SK-N-SH (cell line): ENCODE measurements around the gene MAPK12. TPM values are rescaled to one million over a fixed set of nuclear protein-coding genes. Genes with fewer than 3 reads are reported as not detected.

Experiments used
- CTCF ChIA-PET: fragments of 300-600, 350-600 bp; formaldehyde crosslinking; extraction: SDS; loops from one replicate; lab custom pipeline; 2021; lab: Yijun Ruan, JAX
- POLR2A ChIA-PET: fragments of 350-600 bp; sonication (Branson Sonifier 250); formaldehyde crosslinking; extraction: SDS; loops from one replicate; lab custom pipeline; 2020; ENCODE audit warnings: antibody characterized with exemption, inconsistent platforms; lab: Yijun Ruan, JAX
- DNase-seq: peaks from one replicate; pipeline ENCODE4 v3.0.0; 2012
- H2AFZ ChIP-seq: fragments of 200-600 bp; sonication (generic); 2 replicates; pipeline ENCODE4 v1.8.1; 2016; ENCODE audit warnings: antibody characterized with exemption, mild to moderate bottlenecking, low read depth
- H3F3A ChIP-seq: fragments of 200-600 bp; sonication (generic); replicated peaks from 2 replicates; pipeline ENCODE3; 2016; ENCODE audit warnings: antibody characterized with exemption, mild to moderate bottlenecking; ENCODE audit not compliant: insufficient read depth
- H3K27ac ChIP-seq, 2 experiments: fragments of 200-500 bp in 1 of 2; fragments of 200-600 bp in 1 of 2; sonication (Bioruptor generic) in 1 of 2; sonication (generic), shearing (Covaris generic) in 1 of 2; 2 replicates each; pipeline versions ENCODE4 v1.5.1 to v1.6.1; 2014 to 2016; ENCODE audit warnings: low read depth in 2 of 2, inconsistent platforms in 1 of 2, low read length in 1 of 2, mild to moderate bottlenecking in 1 of 2, mixed read lengths in 1 of 2
- H3K27me3 ChIP-seq: fragments of 200-600 bp; sonication (generic), shearing (Covaris generic); 2 replicates; pipeline ENCODE4 v1.6.1; 2016; ENCODE audit warnings: mixed run types; ENCODE audit not compliant: insufficient read depth
- H3K36me3 ChIP-seq, 2 experiments: fragments of 200-500 bp in 1 of 2; fragments of 200-600 bp in 1 of 2; sonication (Bioruptor generic) in 1 of 2; sonication (generic) in 1 of 2; replicated peaks in 1 of 2; 2 replicates each; pipeline versions ENCODE3 to v1.5.1; 2014 to 2016; ENCODE audit warnings: low read length in 1 of 2, mild to moderate bottlenecking in 1 of 2; ENCODE audit not compliant: insufficient read depth in 2 of 2, control insufficient read depth in 1 of 2
- H3K4me1 ChIP-seq, 2 experiments: fragments of 200-500 bp in 1 of 2; fragments of 200-600 bp in 1 of 2; sonication (Bioruptor generic) in 1 of 2; sonication (generic), shearing (Covaris generic) in 1 of 2; 2 replicates each; pipeline versions ENCODE4 v1.5.1 to v1.6.1; 2014 to 2016; ENCODE audit warnings: low read depth in 1 of 2, low read length in 1 of 2, mixed run types in 1 of 2; ENCODE audit not compliant: insufficient read depth in 2 of 2, control insufficient read depth in 1 of 2
- H3K4me2 ChIP-seq: fragments of 200-600 bp; sonication (generic), shearing (Covaris generic); 2 replicates; pipeline ENCODE4 v1.6.1; 2017; ENCODE audit warnings: mixed run types
- H3K4me3 ChIP-seq, 2 experiments: fragments of 200-500 bp in 1 of 2; fragments of 200-600 bp in 1 of 2; sonication (Bioruptor generic) in 1 of 2; sonication (generic), shearing (Covaris generic) in 1 of 2; 2 replicates each; pipeline versions ENCODE4 v1.5.1 to v1.8.1; 2014 to 2016; ENCODE audit warnings: low read depth in 2 of 2, inconsistent platforms in 1 of 2, low read length in 1 of 2, mild to moderate bottlenecking in 1 of 2, mixed read lengths in 1 of 2, moderate library complexity in 1 of 2
- H3K79me2 ChIP-seq: fragments of 200-600 bp; sonication (generic); 2 replicates; pipeline ENCODE4 v1.8.1; 2017; ENCODE audit warnings: mild to moderate bottlenecking; ENCODE audit not compliant: insufficient read depth
- H3K9ac ChIP-seq: fragments of 200-600 bp; sonication (generic); 2 replicates; pipeline ENCODE4 v1.6.1; 2017; ENCODE audit warnings: mixed run types
- H3K9me2 ChIP-seq: fragments of 200-600 bp; sonication (generic); 2 replicates; pipeline ENCODE4 v1.6.1; 2017; ENCODE audit warnings: mixed run types
- H3K9me3 ChIP-seq: fragments of 200-600 bp; sonication (generic); 2 replicates; pipeline ENCODE4 v1.6.1; 2017; ENCODE audit warnings: mixed run types, mild to moderate bottlenecking, moderate library complexity
- H4K20me1 ChIP-seq: fragments of 200-600 bp; sonication (generic); 2 replicates; pipeline ENCODE4 v1.6.1; 2017; ENCODE audit warnings: mild to moderate bottlenecking, mixed run types; ENCODE audit not compliant: insufficient read depth
- CHD2 ChIP-seq: fragments of 150-350 bp; IDR thresholded peaks from 2 replicates; pipeline ENCODE4 v1.6.1; 2018; ENCODE audit warnings: low read length; ENCODE audit not compliant: partially characterized antibody
- ELF1 ChIP-seq: IDR thresholded peaks from 2 replicates; pipeline ENCODE4 v1.4.0; 2012
- EP300 ChIP-seq, 2 experiments: IDR thresholded peaks; 2 replicates each; pipeline versions ENCODE4 v1.4.0 to v1.6.1; 2012; ENCODE audit warnings: borderline replicate concordance in 1 of 2, low read depth in 1 of 2, low read length in 1 of 2
- EZH2phosphoT487 ChIP-seq: fragments of 200-600 bp; sonication (generic); IDR thresholded peaks from 2 replicates; pipeline ENCODE4 v1.6.1; 2017; ENCODE audit warnings: low read depth, mixed run types, mild to moderate bottlenecking, antibody characterized with exemption, moderate library complexity, borderline replicate concordance
- FOXM1 ChIP-seq: IDR thresholded peaks from 2 replicates; pipeline ENCODE4 v1.4.0; 2012; ENCODE audit warnings: low read depth, mild to moderate bottlenecking
- GATA2 ChIP-seq: sonication (generic); formaldehyde crosslinking; IDR thresholded peaks from 2 replicates; pipeline ENCODE4 v1.5.0; 2020; ENCODE audit warnings: mild to moderate bottlenecking, missing genetic modification reagents
- JUND ChIP-seq: IDR thresholded peaks from 2 replicates; pipeline ENCODE4 v1.4.0; 2012
- MEF2A ChIP-seq: IDR thresholded peaks from 2 replicates; pipeline ENCODE4 v1.4.0; 2012; ENCODE audit warnings: low read depth, borderline replicate concordance
- MXI1 ChIP-seq: IDR thresholded peaks from 2 replicates; pipeline ENCODE4 v1.6.1; 2012; ENCODE audit warnings: mild to moderate bottlenecking, low read depth, low read length, improper control_type of control experiment
- NFIC ChIP-seq: IDR thresholded peaks from 2 replicates; pipeline ENCODE4 v1.4.0; 2012; ENCODE audit warnings: borderline replicate concordance
- NRF1 ChIP-seq: IDR thresholded peaks from 2 replicates; pipeline ENCODE4 v1.6.1; 2012; ENCODE audit warnings: low read depth, mild to moderate bottlenecking, low read length
- POLR2AphosphoS5 ChIP-seq: IDR thresholded peaks from 2 replicates; pipeline ENCODE4 v1.6.1; 2012; ENCODE audit warnings: low read depth, low read length
- RAD21 ChIP-seq: IDR thresholded peaks from 2 replicates; pipeline ENCODE4 v1.6.1; 2012; ENCODE audit warnings: mild to moderate bottlenecking, low read length
- RCOR1 ChIP-seq: fragments of 150-350 bp; IDR thresholded peaks from 2 replicates; pipeline ENCODE4 v1.6.1; 2017; ENCODE audit warnings: antibody characterized with exemption, low read length
- RFX5 ChIP-seq: IDR thresholded peaks from 2 replicates; pipeline ENCODE4 v1.6.1; 2012; ENCODE audit warnings: mild to moderate bottlenecking, improper control_type of control experiment, low read length
- RXRA ChIP-seq: IDR thresholded peaks from 2 replicates; pipeline ENCODE4 v1.4.0; 2012; ENCODE audit warnings: low read depth, mild to moderate bottlenecking, borderline replicate concordance
- TAF1 ChIP-seq: IDR thresholded peaks from 2 replicates; pipeline ENCODE4 v1.6.1; 2012; ENCODE audit warnings: low read depth, mild to moderate bottlenecking, low read length, moderate library complexity, borderline replicate concordance
- TCF12 ChIP-seq: IDR thresholded peaks from 2 replicates; pipeline ENCODE4 v1.4.0; 2012
- WGBS: methylation state at CpG from one replicate; pipeline ENCODE4 v1.1.6; 2017; ENCODE audit warnings: low lambda C conversion rate; 5-methylcytosine and 5-hydroxymethylcytosine counted together
- polyA plus RNA-seq, 3 experiments: library from polyadenylated mRNA; depleted of rRNA; stranded (reverse); fragments of >200 nt; gene quantifications; 2 replicates each; pipeline ENCODE4 v1.2.3, GENCODE V29; 2012
- TF ChIP-seq, protein P1 (sequence below): fragments of 200-600 bp; sonication (generic); IDR thresholded peaks from 2 replicates; pipeline ENCODE4 v1.6.1; 2017; ENCODE audit warnings: antibody characterized with exemption, mild to moderate bottlenecking, moderate library complexity
- TF ChIP-seq, protein P2 (sequence below): IDR thresholded peaks from 2 replicates; pipeline ENCODE4; 2012
- TF ChIP-seq, protein P3 (sequence below): IDR thresholded peaks from 2 replicates; pipeline ENCODE4 v1.6.1; 2012; ENCODE audit warnings: mild to moderate bottlenecking, low read depth, low read length, moderate library complexity
- TF ChIP-seq, protein P4 (sequence below): fragments of 150-350 bp; IDR thresholded peaks from 2 replicates; pipeline ENCODE4 v1.6.1; 2017; ENCODE audit warnings: antibody characterized with exemption, low read length, low read depth, borderline replicate concordance
- TF ChIP-seq, protein P5 (sequence below): IDR thresholded peaks from 2 replicates; pipeline ENCODE4 v1.4.0; 2012; ENCODE audit warnings: low read depth, borderline replicate concordance
- TF ChIP-seq, protein P6 (sequence below): fragments of 150-350 bp; IDR thresholded peaks from 2 replicates; pipeline ENCODE4 v1.6.1; 2016; ENCODE audit warnings: mild to moderate bottlenecking, low read depth, low read length

Gene MAPK12
- polyA plus RNA-seq, 1 of the 3 experiments (the other 2 are of a cell fraction), result 118 TPM

DNA sequence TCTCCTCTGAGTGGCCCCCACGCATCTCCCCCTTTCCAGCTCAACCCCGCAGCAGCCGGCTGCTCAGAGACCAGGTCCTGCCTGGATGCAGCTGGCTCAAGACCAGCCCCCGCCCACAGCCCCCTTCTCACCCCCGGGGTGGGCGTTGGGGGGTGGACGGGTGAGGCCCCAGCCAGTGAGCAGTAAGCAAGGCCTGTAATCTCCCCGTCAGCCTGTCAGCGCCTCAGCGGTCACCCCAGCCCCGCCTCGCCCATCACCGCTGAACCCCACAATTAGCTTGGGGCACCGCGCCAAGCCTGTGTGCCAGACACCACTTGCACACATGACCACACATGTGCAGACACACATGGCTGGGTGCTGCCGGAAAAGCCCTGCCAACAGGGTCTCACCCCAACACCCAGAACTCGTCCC is 40.1 kb upstream of the MAPK12 start:
- no peak overlapping the region for H2AFZ ChIP-seq
- no peak overlapping the region; a peak in 2 of 4 replicates for H3K4me3 ChIP-seq
- peaks cover 3 to 11% of the 10 kb centered on the region in 2 experiments for H3K36me3 ChIP-seq
- CTCF ChIA-PET, result interaction anchor here (0.9 to 3.7 kb wide), 12 partner anchors 8 to 224 kb away, joined by 3 to 19 read pairs (median 6); partner anchors contain the start of genes DENND6B, HDAC10 and SCO2
- H3F3A ChIP-seq, result peaks cover 9% of the 10 kb centered on the region
- H3K9me2 ChIP-seq, result no peaks in the 10 kb centered on the region
- WGBS, result 85% methylated on average over 4 of the region's 17 CpGs
- peaks cover 98% of the 10 kb centered on the region for H3K79me2 ChIP-seq
- POLR2A ChIA-PET, result interaction anchor here (0.9 to 1.2 kb wide), 2 partner anchors 19 to 30 kb away, joined by 3 read pairs; no protein-coding TSS in a partner anchor
- peak overlapping the region; percentile 100; the same call in 1 of the 2 replicates for H3K4me2 ChIP-seq
- peak overlapping the region; percentile 48 to 95 for H3K27ac ChIP-seq
- 0 out of 2 replicates have a peak overlapping the region, but pooled peaks have one; percentile 7 for H3K9ac ChIP-seq
- H3K9me3 ChIP-seq, result no peaks in the 10 kb centered on the region
- peaks cover 41 to 56% of the 10 kb centered on the region in 2 experiments; a peak in 3 of 4 replicates for H3K4me1 ChIP-seq
- peaks cover 72% of the 10 kb centered on the region for H4K20me1 ChIP-seq
- DNase-seq, result peak; percentile 91
- H3K27me3 ChIP-seq, result no peaks in the 10 kb centered on the region
- peak in 1 of 2 experiments; percentile 23; a peak in 1 of 4 replicates for TF ChIP-seq EP300 (IDR thresholded peaks at IDR 0.05; ENCODE audit: borderline replicate concordance in 1 of 2, low read depth in 1 of 2, low read length in 1 of 2)
- no peak for TF ChIP-seq TAF1
- peak; percentile 8 for TF ChIP-seq CHD2
- TF ChIP-seq EZH2phosphoT487, result no peak
- TF ChIP-seq FOXM1, result no peak
- TF ChIP-seq, protein P1, sequence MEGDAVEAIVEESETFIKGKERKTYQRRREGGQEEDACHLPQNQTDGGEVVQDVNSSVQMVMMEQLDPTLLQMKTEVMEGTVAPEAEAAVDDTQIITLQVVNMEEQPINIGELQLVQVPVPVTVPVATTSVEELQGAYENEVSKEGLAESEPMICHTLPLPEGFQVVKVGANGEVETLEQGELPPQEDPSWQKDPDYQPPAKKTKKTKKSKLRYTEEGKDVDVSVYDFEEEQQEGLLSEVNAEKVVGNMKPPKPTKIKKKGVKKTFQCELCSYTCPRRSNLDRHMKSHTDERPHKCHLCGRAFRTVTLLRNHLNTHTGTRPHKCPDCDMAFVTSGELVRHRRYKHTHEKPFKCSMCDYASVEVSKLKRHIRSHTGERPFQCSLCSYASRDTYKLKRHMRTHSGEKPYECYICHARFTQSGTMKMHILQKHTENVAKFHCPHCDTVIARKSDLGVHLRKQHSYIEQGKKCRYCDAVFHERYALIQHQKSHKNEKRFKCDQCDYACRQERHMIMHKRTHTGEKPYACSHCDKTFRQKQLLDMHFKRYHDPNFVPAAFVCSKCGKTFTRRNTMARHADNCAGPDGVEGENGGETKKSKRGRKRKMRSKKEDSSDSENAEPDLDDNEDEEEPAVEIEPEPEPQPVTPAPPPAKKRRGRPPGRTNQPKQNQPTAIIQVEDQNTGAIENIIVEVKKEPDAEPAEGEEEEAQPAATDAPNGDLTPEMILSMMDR, result no peak
- TF ChIP-seq TCF12, result no peak
- TF ChIP-seq JUND, result no peak
- TF ChIP-seq ELF1, result no peak
- TF ChIP-seq RXRA, result no peak
- TF ChIP-seq MXI1, result peak; percentile 70; the same call in 1 of the 2 replicates
- TF ChIP-seq, protein P2, sequence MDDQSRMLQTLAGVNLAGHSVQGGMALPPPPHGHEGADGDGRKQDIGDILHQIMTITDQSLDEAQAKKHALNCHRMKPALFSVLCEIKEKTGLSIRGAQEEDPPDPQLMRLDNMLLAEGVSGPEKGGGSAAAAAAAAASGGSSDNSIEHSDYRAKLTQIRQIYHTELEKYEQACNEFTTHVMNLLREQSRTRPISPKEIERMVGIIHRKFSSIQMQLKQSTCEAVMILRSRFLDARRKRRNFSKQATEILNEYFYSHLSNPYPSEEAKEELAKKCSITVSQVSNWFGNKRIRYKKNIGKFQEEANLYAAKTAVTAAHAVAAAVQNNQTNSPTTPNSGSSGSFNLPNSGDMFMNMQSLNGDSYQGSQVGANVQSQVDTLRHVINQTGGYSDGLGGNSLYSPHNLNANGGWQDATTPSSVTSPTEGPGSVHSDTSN, result no peak
- TF ChIP-seq, protein P3, sequence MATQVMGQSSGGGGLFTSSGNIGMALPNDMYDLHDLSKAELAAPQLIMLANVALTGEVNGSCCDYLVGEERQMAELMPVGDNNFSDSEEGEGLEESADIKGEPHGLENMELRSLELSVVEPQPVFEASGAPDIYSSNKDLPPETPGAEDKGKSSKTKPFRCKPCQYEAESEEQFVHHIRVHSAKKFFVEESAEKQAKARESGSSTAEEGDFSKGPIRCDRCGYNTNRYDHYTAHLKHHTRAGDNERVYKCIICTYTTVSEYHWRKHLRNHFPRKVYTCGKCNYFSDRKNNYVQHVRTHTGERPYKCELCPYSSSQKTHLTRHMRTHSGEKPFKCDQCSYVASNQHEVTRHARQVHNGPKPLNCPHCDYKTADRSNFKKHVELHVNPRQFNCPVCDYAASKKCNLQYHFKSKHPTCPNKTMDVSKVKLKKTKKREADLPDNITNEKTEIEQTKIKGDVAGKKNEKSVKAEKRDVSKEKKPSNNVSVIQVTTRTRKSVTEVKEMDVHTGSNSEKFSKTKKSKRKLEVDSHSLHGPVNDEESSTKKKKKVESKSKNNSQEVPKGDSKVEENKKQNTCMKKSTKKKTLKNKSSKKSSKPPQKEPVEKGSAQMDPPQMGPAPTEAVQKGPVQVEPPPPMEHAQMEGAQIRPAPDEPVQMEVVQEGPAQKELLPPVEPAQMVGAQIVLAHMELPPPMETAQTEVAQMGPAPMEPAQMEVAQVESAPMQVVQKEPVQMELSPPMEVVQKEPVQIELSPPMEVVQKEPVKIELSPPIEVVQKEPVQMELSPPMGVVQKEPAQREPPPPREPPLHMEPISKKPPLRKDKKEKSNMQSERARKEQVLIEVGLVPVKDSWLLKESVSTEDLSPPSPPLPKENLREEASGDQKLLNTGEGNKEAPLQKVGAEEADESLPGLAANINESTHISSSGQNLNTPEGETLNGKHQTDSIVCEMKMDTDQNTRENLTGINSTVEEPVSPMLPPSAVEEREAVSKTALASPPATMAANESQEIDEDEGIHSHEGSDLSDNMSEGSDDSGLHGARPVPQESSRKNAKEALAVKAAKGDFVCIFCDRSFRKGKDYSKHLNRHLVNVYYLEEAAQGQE, result no peak
- no peak for TF ChIP-seq NRF1
- no peak for TF ChIP-seq RCOR1
- TF ChIP-seq, protein P4, sequence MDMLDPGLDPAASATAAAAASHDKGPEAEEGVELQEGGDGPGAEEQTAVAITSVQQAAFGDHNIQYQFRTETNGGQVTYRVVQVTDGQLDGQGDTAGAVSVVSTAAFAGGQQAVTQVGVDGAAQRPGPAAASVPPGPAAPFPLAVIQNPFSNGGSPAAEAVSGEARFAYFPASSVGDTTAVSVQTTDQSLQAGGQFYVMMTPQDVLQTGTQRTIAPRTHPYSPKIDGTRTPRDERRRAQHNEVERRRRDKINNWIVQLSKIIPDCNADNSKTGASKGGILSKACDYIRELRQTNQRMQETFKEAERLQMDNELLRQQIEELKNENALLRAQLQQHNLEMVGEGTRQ, result no peak
- no peak for TF ChIP-seq GATA2 (CRISPR knock-in tag)
- TF ChIP-seq, protein P5, sequence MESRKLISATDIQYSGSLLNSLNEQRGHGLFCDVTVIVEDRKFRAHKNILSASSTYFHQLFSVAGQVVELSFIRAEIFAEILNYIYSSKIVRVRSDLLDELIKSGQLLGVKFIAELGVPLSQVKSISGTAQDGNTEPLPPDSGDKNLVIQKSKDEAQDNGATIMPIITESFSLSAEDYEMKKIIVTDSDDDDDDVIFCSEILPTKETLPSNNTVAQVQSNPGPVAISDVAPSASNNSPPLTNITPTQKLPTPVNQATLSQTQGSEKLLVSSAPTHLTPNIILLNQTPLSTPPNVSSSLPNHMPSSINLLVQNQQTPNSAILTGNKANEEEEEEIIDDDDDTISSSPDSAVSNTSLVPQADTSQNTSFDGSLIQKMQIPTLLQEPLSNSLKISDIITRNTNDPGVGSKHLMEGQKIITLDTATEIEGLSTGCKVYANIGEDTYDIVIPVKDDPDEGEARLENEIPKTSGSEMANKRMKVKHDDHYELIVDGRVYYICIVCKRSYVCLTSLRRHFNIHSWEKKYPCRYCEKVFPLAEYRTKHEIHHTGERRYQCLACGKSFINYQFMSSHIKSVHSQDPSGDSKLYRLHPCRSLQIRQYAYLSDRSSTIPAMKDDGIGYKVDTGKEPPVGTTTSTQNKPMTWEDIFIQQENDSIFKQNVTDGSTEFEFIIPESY, result no peak
- no peak for TF ChIP-seq POLR2AphosphoS5
- no peak for TF ChIP-seq RAD21
- TF ChIP-seq RFX5, result no peak
- no peak for TF ChIP-seq MEF2A
- TF ChIP-seq, protein P6, sequence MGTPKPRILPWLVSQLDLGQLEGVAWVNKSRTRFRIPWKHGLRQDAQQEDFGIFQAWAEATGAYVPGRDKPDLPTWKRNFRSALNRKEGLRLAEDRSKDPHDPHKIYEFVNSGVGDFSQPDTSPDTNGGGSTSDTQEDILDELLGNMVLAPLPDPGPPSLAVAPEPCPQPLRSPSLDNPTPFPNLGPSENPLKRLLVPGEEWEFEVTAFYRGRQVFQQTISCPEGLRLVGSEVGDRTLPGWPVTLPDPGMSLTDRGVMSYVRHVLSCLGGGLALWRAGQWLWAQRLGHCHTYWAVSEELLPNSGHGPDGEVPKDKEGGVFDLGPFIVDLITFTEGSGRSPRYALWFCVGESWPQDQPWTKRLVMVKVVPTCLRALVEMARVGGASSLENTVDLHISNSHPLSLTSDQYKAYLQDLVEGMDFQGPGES, result no peak
- no peak for TF ChIP-seq NFIC
